SH-SY5Y (cell line): ENCODE measurements around the gene FNDC5.

Experiments used
- GATA2 ChIP-seq: IDR thresholded peaks from 2 replicates; pipeline ENCODE4 v1.6.1; 2011; ENCODE audit warnings: mild to moderate bottlenecking, low read depth, low read length
- GATA3 ChIP-seq: IDR thresholded peaks from 2 replicates; pipeline ENCODE4 v1.6.1; 2011; ENCODE audit warnings: low read depth, mild to moderate bottlenecking, low read length, moderate library complexity

DNA sequence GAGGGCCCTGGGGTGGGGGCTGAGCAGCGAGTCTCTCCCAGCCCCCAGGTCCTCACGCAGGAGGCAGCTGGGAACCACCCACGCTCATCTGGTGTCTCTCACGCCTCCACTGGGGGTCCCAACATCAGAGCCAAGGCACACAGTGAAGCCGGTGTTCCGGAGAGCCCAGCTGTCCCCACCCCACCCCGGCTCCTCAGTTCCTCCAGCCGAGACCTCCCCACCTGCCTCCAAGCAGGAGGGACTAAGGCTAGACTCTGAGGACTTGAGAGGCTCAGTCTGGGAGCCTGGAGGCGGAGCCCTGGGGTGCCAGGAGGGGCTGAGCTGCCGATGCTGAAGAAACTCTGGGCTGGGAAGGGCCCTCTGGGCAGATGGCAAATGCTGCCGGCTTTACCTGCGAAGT is 14.0 kb upstream of the FNDC5 start:
- TF ChIP-seq GATA2 (no peak), GATA3 (no peak)
